H1 (cell line): Measurements from ENCODE around the gene GALNT6. TPM values are rescaled to one million over a fixed set of nuclear protein-coding genes. Genes with fewer than 3 reads are reported as not detected.

Experiments used
- BRCA1 ChIP-seq: IDR thresholded peaks from 2 replicates; pipeline ENCODE4 v1.6.1; 2012; ENCODE audit warnings: low read depth, low read length, improper control_type of control experiment
- GTF2F1 ChIP-seq: IDR thresholded peaks from 2 replicates; pipeline ENCODE4 v1.6.1; 2012; ENCODE audit warnings: low read depth, low read length, improper control_type of control experiment, borderline replicate concordance
- TAF1 ChIP-seq: IDR thresholded peaks from 2 replicates; pipeline ENCODE4 v1.6.1; 2011; ENCODE audit warnings: mild to moderate bottlenecking, low read depth, low read length
- polyA plus RNA-seq, 7 experiments: library from polyadenylated mRNA; depleted of rRNA in 3 of 7; stranded (reverse) in 5 of 7; unstranded in 2 of 7; fragments of >200 nt in 5 of 7; fragments of 200-250 nt in 2 of 7; gene quantifications; 1 replicate in 5 of 7; 2 replicates in 1 of 7; 4 replicates in 1 of 7; pipeline versions ENCODE4 v1.2.1 to v1.2.3, GENCODE V29; 2011 to 2013; ENCODE audit warnings: missing spikeins in 2 of 7, mixed read lengths in 2 of 7
- total RNA-seq: library from RNA; stranded (reverse); fragmentation: NEBNext Ultra II Directional; extraction: Animal tissue kit (Norgen Biotek cat#: 25700); gene quantifications from 2 replicates; pipeline ENCODE4 v1.2.1, GENCODE V29; 2021
- TF ChIP-seq, protein P1 (sequence below): IDR thresholded peaks from 2 replicates; pipeline ENCODE4 v1.6.1; 2011; ENCODE audit warnings: low read depth, mild to moderate bottlenecking, low read length; ENCODE audit not compliant: insufficient read depth

Gene GALNT6
- total and polyA plus RNA-seq, 2 of the 8 experiments (the other 6 are each of a cell fraction or from before 2014, with no cell fraction given): 5.8 to 10.7 TPM

DNA sequence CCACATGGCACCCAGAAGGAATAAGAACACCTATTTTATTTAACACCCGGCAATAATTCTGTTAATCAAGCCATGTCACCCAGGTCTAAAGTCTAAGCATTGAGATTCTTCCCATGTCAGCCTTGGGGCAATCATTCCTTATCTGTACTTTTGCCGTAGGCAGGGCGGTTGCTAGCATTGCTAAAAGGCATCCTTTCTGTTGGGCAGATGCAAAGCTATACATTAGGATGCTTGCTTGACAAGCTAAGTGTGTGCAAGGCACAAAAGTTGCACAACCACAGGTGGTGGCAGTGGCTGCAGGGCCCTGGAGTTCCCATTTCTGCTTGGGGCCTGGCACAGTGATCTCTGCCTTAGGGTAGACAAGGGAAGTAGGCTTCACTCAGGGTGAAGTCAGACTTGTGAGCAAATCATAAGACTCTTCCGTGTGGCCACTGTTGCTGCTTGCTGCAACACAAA is 12.5 kb upstream of the GALNT6 start (continued):
- TF ChIP-seq GTF2F1 (no peak), TAF1 (no peak), BRCA1 (no peak)
- TF ChIP-seq, protein P1, sequence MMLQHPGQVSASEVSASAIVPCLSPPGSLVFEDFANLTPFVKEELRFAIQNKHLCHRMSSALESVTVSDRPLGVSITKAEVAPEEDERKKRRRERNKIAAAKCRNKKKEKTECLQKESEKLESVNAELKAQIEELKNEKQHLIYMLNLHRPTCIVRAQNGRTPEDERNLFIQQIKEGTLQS: no peak
